HG03575 (cell line): Measurements from ENCODE around the gene DIAPH2.

Source experiments
- ATAC-seq: cut with Tn5 transposase; IDR thresholded peaks from one replicate; pipeline ENCODE4 v1.9.1; 2021; ENCODE audit not compliant: unreplicated experiment, insufficient number of reproducible peaks, low FRiP score; ENCODE audit errors: extremely low read depth

The DIAPH2 gene

GRCh38 chrX:97009391-97009790 lies 324.7 kb downstream of the DIAPH2 start:
- ATAC-seq: no peak

- ATAC-seq: no peak
Observed at GRCh38 chrX:97011540-97011939, 326.9 kb downstream of the DIAPH2 start.

- ATAC-seq: no peak
Observed at GRCh38 chrX:97016106-97016505, 331.5 kb downstream of the DIAPH2 start.

- ATAC-seq: no peak
Observed at GRCh38 chrX:97021680-97022079, 337.0 kb downstream of the DIAPH2 start.

- no peak for ATAC-seq
Observed at GRCh38 chrX:97026406-97026805, 341.8 kb downstream of the DIAPH2 start.

GRCh38 chrX:97027384-97027922 lies 342.8 kb downstream of the DIAPH2 start:
- no peak for ATAC-seq

GRCh38 chrX:97030463-97030862 lies 345.8 kb downstream of the DIAPH2 start:
- no peak for ATAC-seq

- ATAC-seq: no peak
Observed at GRCh38 chrX:97030947-97031346, 346.3 kb downstream of the DIAPH2 start.

- peak; percentile 68 for ATAC-seq
Observed at GRCh38 chrX:97039363-97040029, 354.9 kb downstream of the DIAPH2 start.

GRCh38 chrX:97045470-97045869 lies 360.8 kb downstream of the DIAPH2 start:
- ATAC-seq: no peak

GRCh38 chrX:97046867-97047266 lies 362.2 kb downstream of the DIAPH2 start:
- ATAC-seq: no peak

- ATAC-seq: no peak
Observed at GRCh38 chrX:97050392-97050791, 365.8 kb downstream of the DIAPH2 start.

- ATAC-seq: no peak
Observed at GRCh38 chrX:97057349-97057909, 372.8 kb downstream of the DIAPH2 start.

- no peak for ATAC-seq
Observed at GRCh38 chrX:97060020-97060419, 375.4 kb downstream of the DIAPH2 start.

GRCh38 chrX:97065066-97065465 lies 380.4 kb downstream of the DIAPH2 start:
- no peak for ATAC-seq

GRCh38 chrX:97065973-97066372 lies 381.3 kb downstream of the DIAPH2 start:
- ATAC-seq: no peak

GRCh38 chrX:97066381-97066780 lies 381.7 kb downstream of the DIAPH2 start:
- ATAC-seq: no peak

- ATAC-seq: no peak
Observed at GRCh38 chrX:97070346-97070745, 385.7 kb downstream of the DIAPH2 start.

GRCh38 chrX:97074400-97074799 lies 389.8 kb downstream of the DIAPH2 start:
- ATAC-seq: no peak

- no peak for ATAC-seq
Observed at GRCh38 chrX:97089116-97089515, 404.5 kb downstream of the DIAPH2 start.

GRCh38 chrX:97096385-97096784 lies 411.7 kb downstream of the DIAPH2 start:
- ATAC-seq: no peak
